ENCODE results near the gene ST6GALNAC3.

ST6GALNAC3 gene

GRCh38 chr1:76053021-76053420, 21.5 kb upstream of the ST6GALNAC3 start:
- no peak for TF ChIP-seq CTCF (IDR thresholded peaks at IDR 0.05; ENCODE audit: low read depth, low read length, missing control alignments)
- H3K4me3 ChIP-seq (ENCODE audit: low read depth, low read length), result no peak overlapping the region
- no peak for DNase-seq (ENCODE audit: low read depth)
- in situ Hi-C loops (cut with HindIII; ENCODE audit: low sequenced_read_pairs), result no loop called here

GRCh38 chr1:76054359-76054758, 20.2 kb upstream of the ST6GALNAC3 start:
- in situ Hi-C loops (cut with HindIII; ENCODE audit: low sequenced_read_pairs), result no loop called here
- TF ChIP-seq CTCF (IDR thresholded peaks at IDR 0.05; ENCODE audit: low read depth, low read length, missing control alignments), result no peak
- H3K4me3 ChIP-seq (ENCODE audit: low read depth, low read length), result no peak overlapping the region
- DNase-seq (ENCODE audit: low read depth), result no peak

GRCh38 chr1:76055987-76056386, 18.6 kb upstream of the ST6GALNAC3 start:
- DNase-seq (ENCODE audit: low read depth), result no peak
- in situ Hi-C loops (cut with HindIII; ENCODE audit: low sequenced_read_pairs), result no loop called here
- no peak overlapping the region for H3K4me3 ChIP-seq (ENCODE audit: low read depth, low read length)
- TF ChIP-seq CTCF (IDR thresholded peaks at IDR 0.05; ENCODE audit: low read depth, low read length, missing control alignments), result no peak

- H3K4me3 ChIP-seq (ENCODE audit: low read depth, low read length), result no peak overlapping the region
- no peak for TF ChIP-seq CTCF (IDR thresholded peaks at IDR 0.05; ENCODE audit: low read depth, low read length, missing control alignments)
- in situ Hi-C loops (cut with HindIII; ENCODE audit: low sequenced_read_pairs), result no loop called here
- DNase-seq (ENCODE audit: low read depth), result no peak
These were observed 15.1 kb upstream of the ST6GALNAC3 start for GRCh38 chr1:76059451-76059850.

- DNase-seq (ENCODE audit: low read depth), result no peak
- in situ Hi-C loops (cut with HindIII; ENCODE audit: low sequenced_read_pairs), result no loop called here
- TF ChIP-seq CTCF (IDR thresholded peaks at IDR 0.05; ENCODE audit: low read depth, low read length, missing control alignments), result no peak
- no peak overlapping the region for H3K4me3 ChIP-seq (ENCODE audit: low read depth, low read length)
These were observed 9.3 kb upstream of the ST6GALNAC3 start for GRCh38 chr1:76065270-76065669.

- no peak for DNase-seq (ENCODE audit: low read depth)
- no peak overlapping the region for H3K4me3 ChIP-seq (ENCODE audit: low read depth, low read length)
- in situ Hi-C loops (cut with HindIII; ENCODE audit: low sequenced_read_pairs), result no loop called here
- no peak for TF ChIP-seq CTCF (IDR thresholded peaks at IDR 0.05; ENCODE audit: low read depth, low read length, missing control alignments)
These were observed 8.2 kb upstream of the ST6GALNAC3 start for GRCh38 chr1:76066394-76066793.

- in situ Hi-C loops (cut with HindIII; ENCODE audit: low sequenced_read_pairs), result no loop called here
- no peak for DNase-seq (ENCODE audit: low read depth)
- TF ChIP-seq CTCF (IDR thresholded peaks at IDR 0.05; ENCODE audit: low read depth, low read length, missing control alignments), result no peak
- no peak overlapping the region for H3K4me3 ChIP-seq (ENCODE audit: low read depth, low read length)
These were observed 6.0 kb upstream of the ST6GALNAC3 start for GRCh38 chr1:76068542-76068941.
